ENCODE results near the gene PNLIPRP2. TPM values are rescaled to one million over a fixed set of nuclear protein-coding genes. Genes with fewer than 3 reads are reported as not detected.

PNLIPRP2 gene
- total and polyA plus RNA-seq, 8 donors, result 1.3 to 11.9 (median 4.1) TPM; not detected in 3

GRCh38 chr10:116676633-116677032 is 55.9 kb downstream of the PNLIPRP2 start:
- H3K4me1 ChIP-seq, result no peaks in the 10 kb centered on the region
- no peak overlapping the region for H3K27ac ChIP-seq
- WGBS, 5 donors, result 74 to 85% (median 76%) methylated on average over 8 of the region's 8 CpGs
- no peaks in the 10 kb centered on the region for H3K9me3 ChIP-seq
- no peak for DNase-seq
- H3K4me3 ChIP-seq, result no peak overlapping the region
- H3K27me3 ChIP-seq, result no peaks in the 10 kb centered on the region
- intact Hi-C loops (cut with DNase I; ENCODE audit: low total_unique reads), result no loop called here
- TF ChIP-seq POLR2A (IDR thresholded peaks at IDR 0.05) (no peak), EP300 (IDR thresholded peaks at IDR 0.05) (no peak), CTCF (IDR thresholded peaks at IDR 0.05) (no peak), POLR2AphosphoS5 (IDR thresholded peaks at IDR 0.05) (no peak)
- peaks cover 0 to 31% (median 9%) of the 10 kb centered on the region in 4 donors for H3K36me3 ChIP-seq

- peaks cover 0 to 28% (median 9%) of the 10 kb centered on the region in 4 donors for H3K36me3 ChIP-seq
- intact Hi-C loops (cut with DNase I; ENCODE audit: low total_unique reads), result no loop called here
- 94 to 96% (median 95%) methylated on average over 15 of the region's 15 CpGs for WGBS, 5 donors
- TF ChIP-seq EP300 (IDR thresholded peaks at IDR 0.05), result no peak
- H3K4me1 ChIP-seq, result peaks cover 0 to 7% (median 5%) of the 10 kb centered on the region in 4 donors
- no peak overlapping the region for H3K4me3 ChIP-seq
- no peak overlapping the region for H3K27ac ChIP-seq
- H3K27me3 ChIP-seq, result no peaks in the 10 kb centered on the region
- no peaks in the 10 kb centered on the region for H3K9me3 ChIP-seq
- no peak for DNase-seq
These were observed 58.6 kb downstream of the PNLIPRP2 start for GRCh38 chr10:116679351-116679750.

- DNase-seq, result no peak
- no peak for TF ChIP-seq EP300 (IDR thresholded peaks at IDR 0.05)
- TF ChIP-seq POLR2AphosphoS5 (IDR thresholded peaks at IDR 0.05), result no peak
- TF ChIP-seq CTCF (IDR thresholded peaks at IDR 0.05), result no peak
- no peak for TF ChIP-seq POLR2A (IDR thresholded peaks at IDR 0.05)
- Histone ChIP-seq H3K9me3 (no peaks in the 10 kb centered on the region), H3K4me3 (no peak overlapping the region), H3K27me3 (no peaks in the 10 kb centered on the region), H3K27ac (no peak overlapping the region), H3K4me1 (peaks cover 0 to 14% (median 5%) of the 10 kb centered on the region in 4 donors), H3K36me3 (no peaks in the 10 kb centered on the region)
- intact Hi-C loops (cut with DNase I; ENCODE audit: low total_unique reads), result loop anchor here (5.0 kb wide), 1 partner anchor 489 kb away; no protein-coding TSS in a partner anchor
- WGBS, 5 donors, result 62 to 73% (median 71%) methylated on average over 9 of the region's 9 CpGs
These were observed 62.4 kb downstream of the PNLIPRP2 start for GRCh38 chr10:116683166-116683565.

- DNase-seq, result no peak
- 89 to 95% (median 91%) methylated on average over 4 to 11 of the region's 11 CpGs for WGBS, 5 donors
- H3K9me3 ChIP-seq, result no peaks in the 10 kb centered on the region
- intact Hi-C loops (cut with DNase I; ENCODE audit: low total_unique reads), result loop anchor here (5.0 kb wide), 1 partner anchor 488 kb away; no protein-coding TSS in a partner anchor
- no peaks in the 10 kb centered on the region for H3K27me3 ChIP-seq
- no peak overlapping the region for H3K4me3 ChIP-seq
- no peaks in the 10 kb centered on the region for H3K36me3 ChIP-seq
- no peak overlapping the region for H3K27ac ChIP-seq
- H3K4me1 ChIP-seq, result peaks cover 0 to 21% (median 7%) of the 10 kb centered on the region in 4 donors
- no peak for TF ChIP-seq POLR2A (IDR thresholded peaks at IDR 0.05)
- no peak for TF ChIP-seq POLR2AphosphoS5 (IDR thresholded peaks at IDR 0.05)
- no peak for TF ChIP-seq CTCF (IDR thresholded peaks at IDR 0.05)
- TF ChIP-seq EP300 (IDR thresholded peaks at IDR 0.05), result no peak
These were observed 63.1 kb downstream of the PNLIPRP2 start for GRCh38 chr10:116683821-116684220.

GRCh38 chr10:116684781-116685180 is 64.0 kb downstream of the PNLIPRP2 start:
- no peaks in the 10 kb centered on the region for H3K9me3 ChIP-seq
- TF ChIP-seq POLR2A (IDR thresholded peaks at IDR 0.05) (no peak), CTCF (IDR thresholded peaks at IDR 0.05) (no peak), POLR2AphosphoS5 (IDR thresholded peaks at IDR 0.05) (no peak), EP300 (IDR thresholded peaks at IDR 0.05) (no peak)
- WGBS, 5 donors, result 90 to 97% (median 94%) methylated on average over 5 of the region's 5 CpGs

More at GRCh38 chr10:116684781-116685180, 64.0 kb downstream of the PNLIPRP2 start:
- intact Hi-C loops (cut with DNase I; ENCODE audit: low total_unique reads), result loop anchor here (5.0 kb wide), 2 partner anchors 103 to 488 kb away; no protein-coding TSS in a partner anchor
- H3K27me3 ChIP-seq, result no peaks in the 10 kb centered on the region
- no peak overlapping the region for H3K4me3 ChIP-seq
- H3K27ac ChIP-seq, result no peak overlapping the region
- H3K36me3 ChIP-seq, result no peaks in the 10 kb centered on the region
- peaks cover 0 to 26% (median 9%) of the 10 kb centered on the region in 4 donors for H3K4me1 ChIP-seq
- no peak for DNase-seq
